HG03520 (cell line): ENCODE measurements around the gene DOCK1.

Source experiments
- ATAC-seq: cut with Tn5 transposase; IDR thresholded peaks from one replicate; pipeline ENCODE4 v1.9.1; 2021; ENCODE audit warnings: mild to moderate bottlenecking, moderate library complexity; ENCODE audit not compliant: unreplicated experiment

DOCK1 gene

DNA sequence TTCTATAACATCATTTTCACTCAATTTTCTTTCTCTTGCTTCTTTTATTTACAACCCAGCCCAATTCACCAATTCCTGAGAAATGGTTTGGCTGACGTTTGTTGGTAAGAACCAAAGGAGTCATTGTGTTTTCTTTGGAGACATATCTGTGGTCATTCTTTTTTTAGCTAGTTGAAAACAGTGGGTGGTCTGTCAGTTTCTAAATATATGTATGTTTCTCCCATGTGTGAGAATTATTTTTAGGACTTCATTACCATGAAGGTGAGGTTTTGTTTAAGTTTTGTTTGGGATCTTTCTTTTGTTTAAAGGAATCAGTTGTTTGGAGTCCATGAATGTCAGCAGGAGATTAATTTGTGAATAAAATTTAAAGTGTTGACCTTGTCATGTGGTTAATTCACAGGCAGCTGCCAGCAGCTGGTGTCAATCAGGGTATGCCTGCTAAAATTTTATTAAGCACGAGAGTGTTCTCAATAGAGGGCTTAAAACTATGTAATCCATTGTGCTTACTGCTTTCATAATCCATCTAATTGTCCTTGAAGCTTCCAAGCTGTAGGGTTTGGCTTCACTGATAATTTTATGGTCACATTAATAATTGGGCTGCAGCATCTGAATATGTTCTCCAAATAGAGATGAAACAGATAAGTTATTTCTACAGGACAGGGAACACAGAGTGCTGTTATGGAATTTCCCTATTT lies 252.4 kb downstream of the DOCK1 start:
- ATAC-seq = no peak

DNA sequence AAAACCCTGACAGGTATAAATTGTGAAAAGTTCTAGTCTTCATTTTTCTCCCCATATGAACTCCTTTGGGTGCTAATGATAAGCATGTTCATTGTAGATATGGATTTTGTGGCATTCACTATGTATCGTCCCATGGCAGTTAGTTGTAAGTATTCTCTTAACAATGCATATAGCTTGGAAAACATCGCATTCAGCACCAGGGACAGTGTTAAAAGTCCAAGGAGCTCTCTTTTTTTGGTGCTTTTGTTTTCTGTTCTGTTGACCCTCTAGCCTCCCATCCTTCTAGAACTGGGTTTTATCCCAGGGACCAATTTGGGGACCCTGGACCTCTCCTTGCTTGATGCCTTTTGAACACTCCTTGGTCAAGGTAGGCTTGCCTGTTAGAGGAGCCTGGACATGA lies 253.4 kb downstream of the DOCK1 start:
- ATAC-seq = no peak

DNA sequence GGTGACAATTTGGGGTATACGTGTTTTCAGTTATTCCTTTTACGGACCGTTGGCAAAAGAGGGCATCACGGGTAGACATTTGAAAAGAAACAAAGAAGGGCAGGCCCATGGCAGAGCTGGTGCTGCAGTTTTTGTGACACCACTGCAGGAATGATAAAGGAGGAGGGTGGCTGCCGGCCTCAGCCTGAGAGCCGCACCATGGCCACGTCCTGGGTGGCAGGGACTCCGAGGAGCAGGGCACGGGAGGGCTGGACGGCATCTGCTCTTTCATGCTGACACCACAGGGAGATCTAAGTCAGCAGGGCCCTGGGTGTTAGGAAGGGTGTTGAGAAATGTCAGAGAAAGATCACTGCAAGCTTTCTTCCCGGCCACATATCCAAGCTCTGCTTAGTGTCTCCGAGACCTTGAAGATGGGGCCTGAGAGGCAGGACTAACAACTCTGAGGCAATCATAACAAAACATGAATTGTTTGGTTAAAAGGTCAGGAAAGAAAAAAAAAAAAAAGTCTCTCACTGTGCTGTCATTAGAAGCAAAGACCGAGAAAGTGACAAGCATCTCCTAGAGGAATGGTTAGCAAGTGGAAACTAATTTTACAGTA lies 254.5 kb downstream of the DOCK1 start:
- ATAC-seq = no peak

- no peak for ATAC-seq
Measured at GRCh38 chr10:127161482-127161881, 256.3 kb downstream of the DOCK1 start.

GRCh38 chr10:127162841-127163240 lies 257.6 kb downstream of the DOCK1 start:
- ATAC-seq = no peak

- ATAC-seq = no peak
Measured at GRCh38 chr10:127168261-127168660, 263.0 kb downstream of the DOCK1 start.

- ATAC-seq = no peak
Measured at GRCh38 chr10:127174866-127175265, 269.6 kb downstream of the DOCK1 start.

DNA sequence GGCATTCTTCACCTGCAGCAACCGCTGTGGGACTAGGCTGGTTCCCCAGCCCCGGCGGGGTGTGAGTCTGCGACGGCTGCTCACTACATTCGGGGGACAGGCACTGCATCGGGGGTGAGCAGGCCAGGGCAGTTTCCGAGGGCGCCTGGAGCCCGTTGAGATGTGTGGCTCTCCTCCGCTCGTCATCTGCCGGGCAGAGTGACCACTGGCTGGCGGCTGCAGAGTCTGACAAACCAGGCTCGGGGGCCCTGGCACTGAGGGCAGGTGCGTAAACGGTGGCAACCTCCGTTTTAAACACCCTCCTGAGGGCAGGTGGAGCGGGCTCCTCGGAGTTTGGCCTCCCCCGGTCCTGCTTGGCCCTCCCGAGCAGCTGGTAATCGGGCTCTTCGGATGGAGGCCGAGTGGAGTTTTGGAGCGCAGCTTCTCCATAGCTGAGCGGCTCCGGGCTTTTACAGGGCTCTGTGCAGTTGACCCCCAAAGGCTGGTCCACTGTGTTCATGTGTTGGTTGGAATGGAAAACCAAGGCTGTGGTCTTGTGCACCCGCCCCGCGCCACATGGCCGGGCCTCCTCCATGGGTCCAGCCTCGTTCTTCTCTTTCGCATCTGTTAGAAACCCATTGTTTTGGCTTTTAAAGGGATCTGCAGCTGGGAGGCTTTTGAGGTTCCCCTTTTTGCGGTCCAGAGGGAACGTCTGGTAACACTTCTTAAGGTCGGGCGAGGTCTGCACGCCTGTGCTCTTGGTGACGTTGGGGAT lies 270.3 kb downstream of the DOCK1 start:
- no peak for ATAC-seq

DNA sequence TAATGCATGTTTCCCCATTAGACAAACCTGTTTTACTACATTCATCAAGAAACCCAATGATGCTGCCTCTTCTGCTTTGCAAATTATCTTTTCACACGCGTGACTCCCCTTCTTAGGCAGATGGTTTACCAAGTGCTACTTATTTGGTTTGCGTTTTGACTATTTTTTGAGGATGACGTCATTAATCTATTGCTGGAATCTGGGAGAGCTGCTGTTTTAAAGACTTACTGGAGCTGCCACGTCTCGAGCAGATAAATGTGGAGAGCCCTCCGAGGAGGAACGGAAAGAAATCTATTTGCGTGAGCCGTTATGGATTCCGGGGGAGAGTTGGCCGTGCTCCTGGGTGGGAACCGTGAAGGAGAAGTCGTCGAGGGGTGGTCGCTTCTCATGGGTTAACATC lies 271.4 kb downstream of the DOCK1 start:
- ATAC-seq = no peak

DNA sequence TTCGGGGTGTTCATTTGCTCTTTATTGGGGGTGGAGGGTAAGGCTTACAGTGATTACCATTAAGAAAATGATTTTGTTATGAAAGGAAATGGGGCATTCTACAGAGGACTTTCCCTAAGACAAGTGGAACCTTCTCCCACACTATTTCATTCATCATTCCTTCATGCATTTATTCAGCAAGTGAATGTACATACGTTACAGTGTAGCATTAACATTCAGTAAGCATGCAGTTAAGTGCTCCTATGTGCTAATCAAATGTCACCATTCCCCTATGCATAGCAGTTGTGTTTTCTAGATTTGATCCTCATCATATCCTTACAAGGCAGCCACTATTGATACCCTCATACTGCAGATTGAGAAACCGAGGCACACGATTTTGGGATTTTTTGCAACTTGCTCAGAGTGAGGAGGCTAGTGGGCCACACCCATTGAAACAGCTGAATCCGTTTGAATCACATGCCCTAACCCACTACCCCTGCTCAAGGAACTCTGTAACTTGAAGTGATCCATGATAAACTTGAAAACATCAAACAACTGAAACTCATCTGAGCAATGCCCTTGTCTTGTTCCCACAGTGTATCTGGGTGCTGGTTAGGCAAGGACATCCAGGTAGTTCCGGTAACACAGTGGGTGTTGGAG lies 274.5 kb downstream of the DOCK1 start:
- ATAC-seq = no peak

DNA sequence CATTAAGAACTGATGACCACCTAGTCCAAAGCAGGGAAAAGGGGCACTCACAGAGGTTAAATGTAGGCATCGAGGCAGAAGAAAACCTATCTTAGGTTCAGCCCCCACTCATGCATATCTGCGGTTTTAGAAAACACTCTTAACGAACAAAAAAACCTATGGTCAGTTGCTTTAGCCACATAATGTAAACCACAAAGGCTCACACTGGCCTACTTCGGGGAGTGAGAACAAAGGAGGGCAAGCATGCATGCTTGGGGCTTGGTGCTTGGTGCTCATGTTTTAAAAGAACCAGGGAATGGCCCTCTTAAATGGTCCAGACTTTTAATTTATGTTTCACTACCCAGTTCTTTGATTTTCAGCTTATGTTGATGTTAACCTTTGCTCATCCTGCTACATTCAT lies 276.9 kb downstream of the DOCK1 start:
- ATAC-seq = no peak

DNA sequence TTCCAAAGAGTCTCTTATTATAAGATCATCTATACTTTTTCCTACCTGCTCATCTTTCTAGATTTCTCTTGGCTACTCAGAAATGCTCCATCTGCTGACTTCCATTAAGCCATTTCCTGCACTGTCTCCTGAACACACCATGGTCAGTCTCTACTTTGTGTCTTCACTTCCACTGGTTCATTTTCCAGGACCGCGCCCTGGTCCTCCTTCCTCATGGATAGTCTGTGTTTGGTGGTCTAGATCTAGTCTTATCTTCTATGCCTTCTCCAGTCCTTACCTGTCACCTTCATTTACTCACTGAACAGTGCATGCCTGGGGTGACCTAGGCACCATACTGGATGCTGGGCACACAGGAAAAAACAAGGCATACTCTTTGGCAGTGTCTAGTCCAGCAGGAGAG lies 279.4 kb downstream of the DOCK1 start:
- ATAC-seq = no peak

DNA sequence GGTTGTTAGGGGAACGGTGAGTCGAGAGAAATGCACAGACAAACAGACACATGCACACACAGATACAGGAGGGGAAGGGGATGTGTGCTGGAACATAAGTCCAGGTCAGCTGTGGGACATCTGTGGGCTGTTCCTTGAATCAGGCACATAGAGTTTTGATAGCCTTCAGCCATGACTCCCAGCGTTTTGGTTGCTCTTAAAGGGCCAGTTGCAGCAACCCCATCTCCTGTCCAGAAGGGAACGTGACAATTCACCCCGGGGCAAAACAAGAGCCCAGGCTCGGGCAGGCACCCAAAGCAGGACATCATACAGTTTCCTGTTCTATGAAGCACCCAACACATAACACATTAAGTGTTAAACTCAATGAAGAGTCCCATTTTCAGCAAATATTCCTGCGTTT lies 281.6 kb downstream of the DOCK1 start:
- no peak for ATAC-seq

- no peak for ATAC-seq
Measured at GRCh38 chr10:127189226-127189625, 284.0 kb downstream of the DOCK1 start.

DNA sequence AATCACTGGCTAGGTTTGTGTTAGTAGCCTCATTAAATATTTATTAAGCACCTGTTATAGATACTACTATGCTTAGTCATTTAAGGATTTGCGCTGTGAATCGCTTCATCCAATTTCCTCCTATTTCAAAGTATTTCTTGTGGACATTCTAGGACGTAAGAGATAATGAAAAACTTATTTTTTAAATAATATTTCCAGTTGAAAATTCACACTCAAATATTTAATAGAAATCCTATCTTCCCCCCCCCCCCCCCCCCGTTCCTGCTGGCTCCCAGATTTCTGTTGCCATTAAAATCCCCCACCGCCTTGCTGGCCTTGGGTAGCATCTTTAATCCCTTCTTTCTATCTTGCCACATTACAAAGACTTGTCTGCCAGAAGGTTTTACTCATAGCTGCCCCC lies 285.2 kb downstream of the DOCK1 start:
- no peak for ATAC-seq

GRCh38 chr10:127193125-127193524 lies 287.9 kb downstream of the DOCK1 start:
- ATAC-seq = no peak

DNA sequence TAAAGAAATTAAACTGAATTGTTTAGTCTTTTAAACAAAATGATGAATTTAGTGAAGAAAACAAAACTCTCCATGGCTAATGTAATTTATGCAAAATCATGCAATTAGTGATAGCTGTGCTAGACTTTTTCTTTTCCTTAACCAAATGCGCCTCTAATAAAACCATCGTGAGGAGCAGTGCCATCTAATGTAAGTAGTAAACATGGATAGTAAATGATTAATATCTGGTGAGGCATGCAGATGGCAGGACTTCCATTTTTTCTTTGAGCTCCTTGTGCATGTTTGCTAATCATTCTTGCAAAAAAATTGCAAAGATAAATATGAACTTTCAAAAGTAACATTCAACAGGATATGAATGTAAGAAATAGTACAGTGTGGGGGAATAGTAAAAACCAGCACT lies 288.9 kb downstream of the DOCK1 start:
- ATAC-seq = no peak

- ATAC-seq = no peak
Measured at GRCh38 chr10:127194599-127194998, 289.4 kb downstream of the DOCK1 start.

GRCh38 chr10:127195041-127195506 lies 289.8 kb downstream of the DOCK1 start:
- no peak for ATAC-seq

DNA sequence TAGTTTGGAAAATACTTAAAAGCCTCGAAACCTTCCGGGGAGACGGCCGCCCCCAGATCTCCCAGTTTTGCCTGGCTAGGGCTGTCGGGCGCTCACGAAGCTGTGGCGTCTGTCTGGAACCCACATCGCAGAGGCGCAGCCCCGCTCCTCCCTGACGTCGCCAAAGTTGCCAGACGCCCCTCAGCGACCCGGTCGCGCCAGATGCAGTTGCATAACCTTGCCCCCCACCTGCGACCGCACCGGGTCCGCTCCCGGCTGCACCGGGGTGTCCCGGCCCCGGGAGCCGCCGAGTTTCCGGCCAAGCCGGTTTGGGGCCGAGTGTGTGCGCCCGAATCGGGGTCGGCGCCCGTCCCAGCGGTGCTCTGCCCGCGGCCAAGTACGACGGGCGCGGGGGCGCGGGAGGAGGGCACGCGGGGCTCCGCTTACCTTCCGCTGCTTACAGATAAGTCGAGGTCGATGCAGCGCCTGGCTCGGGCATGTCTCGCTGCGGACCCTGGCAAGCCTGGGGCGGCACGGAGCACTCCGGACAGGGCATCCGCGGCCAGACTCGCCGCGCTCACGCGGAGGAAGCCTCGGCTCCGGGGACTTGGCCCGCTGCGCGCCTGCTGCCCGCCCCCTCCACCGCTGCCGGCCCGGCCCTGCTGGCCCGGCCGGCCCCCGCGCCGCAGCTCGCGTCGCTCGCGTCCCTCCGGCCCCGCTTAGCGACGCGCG lies 290.5 kb downstream of the DOCK1 start:
- no peak for ATAC-seq
